ENCODE measurements around the gene PRDM11.

The PRDM11 gene

GRCh38 chr11:45158210-45158731 lies 11.8 kb downstream of the PRDM11 start:
- DNase-seq: no peak

DNA sequence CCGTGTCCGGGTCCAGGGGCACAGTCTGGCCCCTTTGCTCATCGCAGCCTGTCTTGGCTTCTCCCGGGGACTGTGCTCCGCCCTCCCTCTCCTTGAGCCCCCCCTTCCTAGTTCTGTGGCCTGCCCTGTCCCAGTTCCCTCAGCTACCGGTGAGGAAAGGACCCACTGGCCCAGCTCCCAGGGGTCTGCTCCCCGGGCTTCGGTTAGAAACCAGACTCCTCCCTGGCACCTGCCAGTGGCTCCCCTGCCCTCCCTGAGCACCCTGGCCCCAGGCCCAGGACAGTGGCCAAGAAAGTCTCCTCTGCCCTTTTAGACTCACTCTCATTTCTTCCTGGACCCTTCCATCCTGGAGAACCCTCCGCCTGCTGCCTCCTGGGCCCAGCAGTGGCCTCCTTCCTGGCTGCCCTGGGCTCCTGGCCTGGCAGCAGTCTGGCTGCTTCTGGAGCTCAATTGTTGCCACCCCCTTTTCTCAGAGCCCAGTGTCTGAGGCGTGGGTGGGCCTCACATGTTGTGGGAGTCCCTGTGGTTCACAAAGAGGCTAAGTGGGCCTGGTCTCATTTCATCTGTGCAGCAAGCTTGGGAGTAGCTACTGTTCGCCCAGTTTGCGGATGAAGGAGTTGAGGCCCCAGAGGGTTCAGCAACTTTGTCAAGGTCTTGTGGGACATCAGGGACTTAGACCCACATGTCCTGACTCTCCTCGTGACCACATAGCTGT lies 12.6 kb downstream of the PRDM11 start:
- no peak for DNase-seq

GRCh38 chr11:45159781-45160365 lies 13.4 kb downstream of the PRDM11 start:
- DNase-seq: no peak

GRCh38 chr11:45161252-45162063 lies 15.0 kb downstream of the PRDM11 start:
- no peak for DNase-seq

DNA sequence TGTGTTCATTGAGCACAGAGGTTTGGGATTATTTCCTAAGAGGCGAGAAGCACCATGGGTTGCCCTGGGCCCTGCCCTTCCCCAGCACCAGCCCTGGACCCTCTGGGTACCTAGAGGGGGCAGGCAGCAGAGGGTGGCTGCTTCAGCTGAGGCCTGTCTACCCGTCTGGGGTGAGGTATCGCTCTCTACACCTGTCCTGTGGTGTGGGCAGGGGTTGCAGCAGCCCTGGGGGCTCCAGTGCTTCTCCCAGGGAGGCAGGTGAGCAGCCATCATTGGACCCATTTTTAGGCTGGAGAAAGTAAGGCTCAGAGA lies 15.6 kb downstream of the PRDM11 start:
- no peak for DNase-seq

- DNase-seq: no peak
Observed at GRCh38 chr11:45162916-45163879, 16.8 kb downstream of the PRDM11 start.

GRCh38 chr11:45163956-45164575 lies 17.6 kb downstream of the PRDM11 start:
- DNase-seq: no peak

- no peak for DNase-seq
Observed at GRCh38 chr11:45165386-45165785, 18.9 kb downstream of the PRDM11 start.

GRCh38 chr11:45165806-45166603 lies 19.6 kb downstream of the PRDM11 start:
- DNase-seq: no peak

DNA sequence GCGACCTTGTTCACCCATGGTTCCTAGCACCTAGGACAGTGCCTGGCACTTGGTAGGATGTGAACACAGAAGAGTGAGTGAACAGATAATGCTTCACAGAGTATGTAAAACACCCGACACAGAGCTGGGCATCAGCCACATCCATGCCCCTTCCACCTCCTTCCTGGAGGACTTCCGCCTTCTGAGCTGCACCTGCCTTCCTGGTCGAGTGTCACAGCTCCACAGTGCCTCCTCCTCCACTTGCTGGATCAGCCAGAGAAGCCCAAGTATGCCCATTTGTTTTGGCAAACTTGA lies 20.1 kb downstream of the PRDM11 start:
- no peak for DNase-seq

DNA sequence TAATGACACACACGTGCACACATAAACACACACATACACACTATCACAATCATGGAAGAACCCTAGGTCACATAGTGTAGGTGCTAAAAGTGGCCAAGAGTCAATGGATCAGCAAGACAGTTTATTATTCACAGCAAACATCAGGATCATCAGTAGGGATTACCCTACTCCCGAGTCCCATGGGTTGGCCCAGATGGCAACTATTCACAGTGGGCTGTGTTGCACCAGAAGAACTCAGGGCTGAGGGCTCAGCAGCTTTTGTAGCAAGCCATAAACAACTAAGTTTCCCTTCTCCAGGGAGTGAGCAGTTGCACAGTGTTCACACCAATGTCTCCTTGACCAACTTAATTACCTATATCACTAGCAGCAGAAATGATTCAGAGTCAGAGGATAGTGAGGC lies 20.8 kb downstream of the PRDM11 start:
- no peak for DNase-seq

DNA sequence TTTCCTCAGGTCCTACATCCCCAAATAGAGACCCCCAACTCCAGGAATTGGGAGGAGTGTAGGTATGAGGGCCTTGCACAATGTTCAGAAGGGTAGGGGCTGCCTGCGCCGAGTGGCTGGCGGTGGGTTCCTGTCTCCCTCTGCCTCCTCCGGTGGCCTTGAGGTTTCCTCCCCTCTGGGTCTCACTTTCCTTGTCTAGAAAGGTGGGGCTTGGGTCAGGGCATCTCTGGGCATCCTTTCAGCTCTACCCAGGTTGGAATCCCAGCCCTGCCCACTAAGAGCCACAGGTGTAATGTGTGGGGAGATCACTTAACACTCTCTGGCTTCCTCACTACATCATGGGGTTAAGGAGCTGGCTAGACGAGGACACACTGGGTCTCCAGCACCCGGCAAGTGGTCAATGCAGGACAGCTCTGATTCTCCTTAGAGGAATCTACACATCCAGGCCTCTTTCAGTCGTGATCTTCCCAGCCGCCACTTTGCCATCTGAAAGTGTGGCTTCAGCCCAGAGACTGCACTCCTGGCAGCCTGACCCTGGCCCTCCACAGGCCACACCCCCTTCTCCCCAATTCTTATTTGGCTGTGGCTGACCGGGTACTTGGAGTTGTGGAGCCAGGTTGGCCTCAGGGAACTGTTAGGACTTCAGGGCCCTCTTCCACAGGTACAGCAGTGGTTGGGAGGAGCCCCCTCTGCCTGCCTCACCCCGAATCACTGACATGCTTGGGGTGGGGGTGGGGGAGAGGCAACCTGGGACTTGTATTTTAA lies 22.1 kb downstream of the PRDM11 start:
- no peak for DNase-seq

DNA sequence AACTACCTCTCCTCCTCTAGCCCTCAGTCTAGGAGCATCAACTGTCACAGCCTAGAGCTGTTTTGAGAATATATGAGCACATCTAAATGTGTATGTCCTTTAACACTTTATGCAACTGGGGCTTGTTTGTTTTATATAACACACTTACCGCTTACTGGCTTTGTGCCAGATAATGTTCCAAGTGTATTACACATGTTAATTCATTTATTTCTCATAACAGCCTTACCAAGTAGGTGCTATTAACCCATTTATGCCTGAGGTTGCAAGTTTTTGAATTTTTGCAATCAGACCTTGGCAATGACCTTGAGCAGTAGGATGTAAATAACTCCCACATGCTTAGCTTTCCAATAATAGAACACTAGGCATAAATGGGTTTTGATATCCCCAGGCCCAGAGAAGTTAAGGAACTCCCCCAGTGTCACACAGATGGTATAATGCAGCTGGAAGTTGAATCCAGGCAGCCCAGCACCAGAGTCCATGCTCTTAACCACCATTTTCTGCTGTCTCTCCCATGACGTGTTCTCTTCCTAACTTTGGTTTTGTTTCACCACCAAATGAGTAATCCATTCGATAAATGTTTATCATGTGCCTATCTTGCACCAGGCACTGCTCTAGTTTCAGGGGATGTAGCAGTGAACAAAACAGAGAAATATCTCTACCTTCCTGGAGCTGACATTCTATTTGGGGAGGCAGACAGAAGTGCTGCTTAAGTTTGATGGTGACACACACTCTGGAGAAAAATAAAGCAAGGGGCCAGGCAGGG lies 23.1 kb downstream of the PRDM11 start:
- DNase-seq: no peak

- no peak for DNase-seq
Observed at GRCh38 chr11:45170484-45170883, 24.0 kb downstream of the PRDM11 start.

DNA sequence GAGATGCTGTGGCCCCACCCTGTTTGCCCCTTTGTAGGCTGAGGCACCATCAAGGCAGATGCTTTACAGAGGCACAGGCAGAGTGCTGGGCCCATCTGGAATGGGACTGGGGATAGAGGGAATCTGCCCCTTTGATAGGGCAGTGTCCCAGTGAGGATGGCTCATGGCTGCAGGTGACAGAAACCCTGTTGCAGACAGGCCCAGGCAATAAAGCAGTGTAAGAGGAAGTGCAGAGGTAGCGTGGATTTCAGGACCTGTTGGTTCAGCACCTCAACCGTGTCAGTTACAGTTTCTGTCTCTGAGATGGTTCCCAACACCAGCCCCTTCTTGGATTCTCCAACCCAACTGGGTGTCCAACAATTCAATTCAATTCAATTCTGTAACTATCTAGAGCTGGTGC lies 25.1 kb downstream of the PRDM11 start:
- no peak for DNase-seq

GRCh38 chr11:45173064-45173463 lies 26.6 kb downstream of the PRDM11 start:
- DNase-seq: no peak

DNA sequence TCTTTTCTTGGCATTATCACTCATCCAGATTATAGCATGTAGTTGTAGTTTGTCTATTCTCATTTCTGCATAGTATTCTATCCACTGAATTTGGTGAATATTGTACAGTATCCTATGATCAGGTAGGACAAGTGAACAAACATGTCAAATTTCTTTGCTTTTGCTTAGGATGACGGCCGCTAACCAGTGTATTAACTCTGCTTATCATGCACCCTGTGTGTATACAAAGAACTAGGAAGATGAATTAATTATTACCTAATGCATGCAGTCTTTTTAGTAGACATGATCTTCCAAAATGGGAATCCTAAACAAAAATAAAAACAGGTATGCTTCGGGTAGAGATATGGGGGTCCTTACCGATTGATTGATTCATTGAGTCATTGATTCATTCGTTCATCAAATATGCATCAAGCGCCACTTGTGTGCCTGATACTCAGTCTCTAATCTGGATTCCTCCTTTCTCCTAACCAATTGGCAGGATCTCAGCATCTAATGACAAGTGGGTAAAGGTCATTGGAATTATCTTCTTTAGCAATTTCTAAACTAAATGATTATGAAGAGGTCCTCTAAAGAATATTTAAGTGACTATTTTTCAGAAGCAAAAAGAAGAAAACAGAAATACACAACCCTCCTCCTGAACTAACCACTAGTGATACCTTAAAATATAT lies 27.9 kb downstream of the PRDM11 start:
- no peak for DNase-seq

DNA sequence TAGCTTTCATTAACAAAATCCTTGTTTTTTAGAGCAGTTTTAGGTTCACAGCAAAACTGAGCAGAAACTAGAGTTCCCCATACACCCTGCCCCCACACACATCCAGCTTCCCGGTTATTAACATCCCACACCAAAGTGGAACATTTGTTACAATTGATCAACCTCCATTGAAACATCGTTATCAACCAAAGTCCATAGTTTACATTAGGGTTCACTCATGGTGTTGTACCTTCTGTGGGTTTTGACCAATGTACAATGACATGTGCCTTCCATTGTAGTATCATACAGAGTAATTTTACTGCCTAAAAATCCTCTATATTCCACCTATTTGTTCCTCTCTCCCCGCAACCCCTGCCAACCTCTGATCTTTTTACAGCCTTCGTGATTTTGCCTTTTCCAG lies 28.5 kb downstream of the PRDM11 start:
- DNase-seq: no peak

DNA sequence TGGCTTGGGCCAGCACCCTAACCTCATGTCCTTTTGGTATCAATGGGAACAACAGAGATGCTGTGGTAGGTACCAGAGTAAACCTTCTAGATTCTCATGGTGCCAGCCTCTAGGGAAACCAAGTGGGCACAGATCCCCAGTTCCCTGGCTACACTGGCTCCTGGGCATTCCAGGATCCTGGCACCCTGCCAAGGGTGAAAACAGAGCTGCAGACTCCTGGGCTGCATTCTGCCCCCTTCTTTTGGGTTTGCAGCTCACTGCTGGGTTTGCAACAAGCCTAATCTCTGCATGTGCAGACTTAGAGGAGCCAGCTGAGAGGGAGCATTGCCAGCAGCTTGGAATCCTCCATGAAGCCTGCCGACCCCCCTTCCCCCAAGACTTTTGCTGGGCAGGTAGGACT lies 30.6 kb downstream of the PRDM11 start:
- DNase-seq: no peak

DNA sequence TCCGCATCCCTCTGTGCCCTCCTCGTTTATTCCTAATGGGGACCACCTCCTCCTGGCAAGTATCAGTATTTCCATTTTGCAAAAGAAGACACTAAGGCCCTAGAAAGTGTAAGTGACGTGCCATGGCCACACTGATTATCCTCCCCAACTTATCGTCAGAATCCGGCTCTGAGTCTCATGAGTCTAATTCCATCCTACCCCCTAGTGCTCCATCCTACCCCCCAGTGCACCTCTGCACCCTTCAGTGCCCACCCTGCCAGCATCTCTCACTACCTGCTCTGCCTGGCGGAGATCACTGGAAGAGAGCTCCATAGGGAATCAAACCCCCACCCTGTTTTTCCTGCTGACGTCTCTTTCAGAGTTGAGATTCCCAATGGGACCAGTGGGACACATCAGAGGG lies 31.8 kb downstream of the PRDM11 start:
- DNase-seq: no peak
